ENCODE results near the gene NFYC.

Gene NFYC

GRCh38 chr1:40690771-40691537, 550 bp upstream of the NFYC start (continued):
- TF ChIP-seq ZNF623 (tag by site-specific recombination; IDR thresholded peaks at IDR 0.05) (no peak; the same call in 1 of the 2 replicates), ZBTB8A (tag by site-specific recombination; IDR thresholded peaks at IDR 0.05) (peak; percentile 100)

- no peaks in the 10 kb centered on the region for H3K9me3 ChIP-seq (ENCODE audit: control insufficient read depth, insufficient read depth, low read depth, low read length)
- H3K36me3 ChIP-seq (ENCODE audit: control insufficient read depth in 2 of 2, insufficient read depth in 1 of 2, low read length in 2 of 2) = peaks cover 0 to 8% of the 10 kb centered on the region in 2 experiments; a peak in 1 of 3 replicates
- CTCF ChIA-PET = interaction anchor here (0.6 to 3.8 kb wide), 5 partner anchors 9 to 220 kb away, joined by 3 to 18 read pairs (median 3); no protein-coding TSS in a partner anchor
- H3K4me3 ChIP-seq (ENCODE audit: low read depth, low read length) = peak overlapping the region; percentile 97
- peak overlapping the region; percentile 95 for H3K27ac ChIP-seq (ENCODE audit: extremely low read depth, low read depth, low read length)
- H3K4me1 ChIP-seq (ENCODE audit: control insufficient read depth, insufficient read depth, low read length) = peaks cover 11% of the 10 kb centered on the region; the same call in 1 of the 2 replicates
- POLR2A ChIA-PET = interaction anchor here (0.7 to 3.4 kb wide), 20 partner anchors 9 to 160 kb away, joined by 3 to 42 read pairs (median 8); partner anchors contain the start of genes RIMS3 and ZNF684
- no peak for TF ChIP-seq KLF17 (tag by site-specific recombination; IDR thresholded peaks at IDR 0.05)
- TF ChIP-seq MYNN (tag by site-specific recombination; IDR thresholded peaks at IDR 0.05; ENCODE audit: borderline replicate concordance) = no peak
- 0 out of 2 replicates have a peak, but pooled peaks have one; percentile 25 for TF ChIP-seq KLF16 (tag by site-specific recombination; IDR thresholded peaks at IDR 0.05)
- no peak for TF ChIP-seq IKZF3 (tag by site-specific recombination; IDR thresholded peaks at IDR 0.05)
- no peak for TF ChIP-seq ELK4 (IDR thresholded peaks at IDR 0.05; ENCODE audit: borderline replicate concordance, low read depth, low read length)
- no peak for TF ChIP-seq ZNF510 (tag by site-specific recombination; IDR thresholded peaks at IDR 0.05; ENCODE audit: insufficient replicate concordance)
- TF ChIP-seq SP7 (tag by site-specific recombination; IDR thresholded peaks at IDR 0.05) = no peak
- no peak for TF ChIP-seq ZNF169 (tag by site-specific recombination; IDR thresholded peaks at IDR 0.05)
- TF ChIP-seq PRDM10 (tag by site-specific recombination; IDR thresholded peaks at IDR 0.05) = no peak
- no peak for TF ChIP-seq TCF7L2 (IDR thresholded peaks at IDR 0.05; ENCODE audit: borderline replicate concordance, low read depth, low read length)
- TF ChIP-seq ZBTB1 (tag by site-specific recombination; IDR thresholded peaks at IDR 0.05) = no peak
- TF ChIP-seq ZNF645 (tag by site-specific recombination; IDR thresholded peaks at IDR 0.05) = no peak
- TF ChIP-seq ZNF677 (tag by site-specific recombination; IDR thresholded peaks at IDR 0.05) = no peak
- no peak; the same call in 1 of the 2 replicates for TF ChIP-seq ZNF2 (tag by site-specific recombination; IDR thresholded peaks at IDR 0.05)
- no peak for TF ChIP-seq ZNF654 (tag by site-specific recombination; IDR thresholded peaks at IDR 0.05; ENCODE audit: low read depth)
- TF ChIP-seq ZNF623 (tag by site-specific recombination; IDR thresholded peaks at IDR 0.05) = no peak
- no peak for TF ChIP-seq ZNF280C (tag by site-specific recombination; IDR thresholded peaks at IDR 0.05)
- TF ChIP-seq ZNF157 (tag by site-specific recombination; IDR thresholded peaks at IDR 0.05) = no peak
- TF ChIP-seq ZBTB48 (tag by site-specific recombination; IDR thresholded peaks at IDR 0.05) = 0 out of 2 replicates have a peak, but pooled peaks have one; percentile 42
- no peak for TF ChIP-seq TRIM28 (IDR thresholded peaks at IDR 0.05; ENCODE audit: borderline replicate concordance, low read length)
- peak; percentile 61 for TF ChIP-seq ZNF600 (tag by site-specific recombination; IDR thresholded peaks at IDR 0.05)
- no peak for TF ChIP-seq ZNF398 (tag by site-specific recombination; IDR thresholded peaks at IDR 0.05)
- no peak for TF ChIP-seq OVOL3 (tag by site-specific recombination; IDR thresholded peaks at IDR 0.05)
These were observed 958 bp downstream of the NFYC start for GRCh38 chr1:40692429-40692895.

Data from HEK293 (cell line).